Thoracic aorta (tissue), 2 donors: ENCODE data around the gene ACADSB. TPM values are rescaled to one million over a fixed set of nuclear protein-coding genes. Genes with fewer than 3 reads are reported as not detected.

Source experiments
- ATAC-seq: fragments of 150-250 bp; one replicate; pipeline ENCODE4 v1.8.0; 2017; ENCODE audit warnings: low read depth; ENCODE audit not compliant: insufficient number of reproducible peaks, low FRiP score
- DNase-seq: peaks from one replicate; pipeline ENCODE4 v3.0.0-alpha.2; 2020; ENCODE audit warnings: low spot score
- H3K27ac ChIP-seq, 2 donors: fragments of 200-600 bp; sonication (generic); 1 replicate in 1 of 2; 2 replicates in 1 of 2; pipeline ENCODE4 v1.5.1; 2016; ENCODE audit warnings: mild to moderate bottlenecking in 2 of 2, moderate library complexity in 2 of 2
- H3K27me3 ChIP-seq: fragments of 200-600 bp; sonication (generic); replicated peaks from 2 replicates; pipeline ENCODE4 v1.6.0; 2016; ENCODE audit warnings: mild to moderate bottlenecking; ENCODE audit not compliant: insufficient read depth
- H3K36me3 ChIP-seq: fragments of 200-600 bp; sonication (generic); one replicate; pipeline ENCODE4 v1.5.1; 2016
- H3K4me1 ChIP-seq, 2 donors: fragments of 200-600 bp; sonication (generic); 1 replicate in 1 of 2; 2 replicates in 1 of 2; pipeline versions ENCODE4 v1.5.1 to v1.6.0; 2016; ENCODE audit warnings: low read depth in 2 of 2, mild to moderate bottlenecking in 1 of 2; ENCODE audit not compliant: control insufficient read depth in 1 of 2
- H3K4me3 ChIP-seq: fragments of 200-600 bp; sonication (generic); 2 replicates; pipeline ENCODE4 v1.5.1; 2016; ENCODE audit warnings: mild to moderate bottlenecking
- H3K9me3 ChIP-seq: fragments of 200-600 bp; sonication (generic); 2 replicates; pipeline ENCODE4 v1.5.1; 2016
- CTCF ChIP-seq: fragments of 200-600 bp; sonication (generic); IDR thresholded peaks from one replicate; pipeline ENCODE4 v1.5.1; 2019; ENCODE audit warnings: antibody characterized with exemption
- total RNA-seq, 2 donors: library from RNA; depleted of rRNA; stranded (reverse); fragments of >200 nt; gene quantifications; one replicate each; pipeline versions ENCODE4 v1.1.0 to v1.2.3, GENCODE V29; 2016

The ACADSB gene
- total RNA-seq, 2 donors from 2014 or later = 11.8 to 14.7 TPM

- Histone ChIP-seq H3K27me3 (no peaks in the 10 kb centered on the region), H3K27ac (no peak overlapping the region), H3K4me1 (peaks cover 0 to 6% of the 10 kb centered on the region in 2 donors), H3K9me3 (no peaks in the 10 kb centered on the region), H3K36me3 (peaks cover 7% of the 10 kb centered on the region), H3K4me3 (no peak overlapping the region)
- no peak for TF ChIP-seq CTCF
- ATAC-seq (no peak), DNase-seq (no peak)
Observed at GRCh38 chr10:123000155-123000554, 8.7 kb upstream of the ACADSB start.

DNA sequence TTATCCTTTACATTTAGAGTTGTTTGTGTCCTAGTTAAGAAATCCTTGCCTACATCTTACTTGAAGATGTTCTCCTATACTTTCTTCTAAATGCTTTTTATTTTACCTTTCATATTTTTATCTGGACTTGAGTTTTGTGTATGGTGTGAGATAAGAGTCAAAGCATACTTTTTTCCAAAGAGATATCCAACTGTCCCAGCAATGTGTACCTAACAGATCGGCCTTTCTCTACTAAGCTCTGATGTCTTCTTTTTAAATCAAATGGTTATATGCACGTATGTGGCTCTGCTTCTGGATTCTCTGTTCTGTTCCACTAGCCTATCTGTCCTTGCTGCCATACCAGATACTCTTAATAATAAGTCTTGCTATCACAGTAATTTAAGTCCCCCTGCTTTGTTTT is 7.4 kb upstream of the ACADSB start:
- TF ChIP-seq CTCF = no peak

GRCh38 chr10:123004298-123004697 is 4.5 kb upstream of the ACADSB start:
- Histone ChIP-seq H3K27ac (no peak overlapping the region), H3K36me3 (no peaks in the 10 kb centered on the region), H3K4me3 (no peak overlapping the region), H3K9me3 (no peaks in the 10 kb centered on the region), H3K27me3 (no peaks in the 10 kb centered on the region), H3K4me1 (peaks cover 16 to 21% of the 10 kb centered on the region in 2 donors)
- ATAC-seq = no peak
- no peak for DNase-seq
- no peak for TF ChIP-seq CTCF

More for the DNA sequence above, 7.4 kb upstream of the ACADSB start:
- ATAC-seq = no peak
- no peaks in the 10 kb centered on the region for H3K27me3 ChIP-seq
- no peak overlapping the region for H3K27ac ChIP-seq
- H3K36me3 ChIP-seq = peaks cover 7% of the 10 kb centered on the region
- H3K9me3 ChIP-seq = no peaks in the 10 kb centered on the region
- DNase-seq = no peak
- H3K4me1 ChIP-seq = peaks cover 8% of the 10 kb centered on the region in 2 donors
- no peak overlapping the region for H3K4me3 ChIP-seq

- Histone ChIP-seq H3K9me3 (no peaks in the 10 kb centered on the region), H3K4me3 (peak overlapping the region; percentile 90), H3K27ac (peak overlapping the region; percentile 85 to 90), H3K27me3 (no peaks in the 10 kb centered on the region), H3K36me3 (no peaks in the 10 kb centered on the region), H3K4me1 (peaks cover 18 to 28% of the 10 kb centered on the region in 2 donors)
- no peak for TF ChIP-seq CTCF
- DNase-seq = no peak
- peak; percentile 58 for ATAC-seq
Observed at GRCh38 chr10:123007558-123008354, 1.1 kb upstream of the ACADSB start.

GRCh38 chr10:123009105-123009820 is 457 bp downstream of the ACADSB start:
- no peak for TF ChIP-seq CTCF
- no peaks in the 10 kb centered on the region for H3K9me3 ChIP-seq
- ATAC-seq (no peak), DNase-seq (no peak)
- H3K27me3 ChIP-seq = no peaks in the 10 kb centered on the region
- H3K4me3 ChIP-seq = peak overlapping the region; percentile 90
- H3K36me3 ChIP-seq = no peaks in the 10 kb centered on the region
- H3K27ac ChIP-seq = peak overlapping the region; percentile 62 to 85
- H3K4me1 ChIP-seq = peaks cover 16 to 28% of the 10 kb centered on the region in 2 donors
